Fibroblast of pulmonary artery (primary cell): ENCODE data around the gene MIS18BP1.
"Not testable (repeated sequence)": the region's sequence is repeated elsewhere in the genome, so short reads cannot be mapped to it uniquely, and the experiment has no call there.

Experiments
- DNase-seq: peaks from one replicate; pipeline ENCODE4 v3.0.0-alpha.2; 2010; ENCODE audit warnings: low read depth
- H3K4me3 ChIP-seq: replicated peaks from 2 replicates; pipeline ENCODE4 v1.5.1; 2011; ENCODE audit warnings: low read depth, mild to moderate bottlenecking, control low read depth, low read length, moderate library complexity
- TF ChIP-seq, protein P1 (sequence below): IDR thresholded peaks from 2 replicates; pipeline ENCODE4 v1.5.1; 2011; ENCODE audit warnings: mild to moderate bottlenecking, control low read depth, low read length, inconsistent platforms; ENCODE audit errors: missing control alignments

Gene MIS18BP1

DNA sequence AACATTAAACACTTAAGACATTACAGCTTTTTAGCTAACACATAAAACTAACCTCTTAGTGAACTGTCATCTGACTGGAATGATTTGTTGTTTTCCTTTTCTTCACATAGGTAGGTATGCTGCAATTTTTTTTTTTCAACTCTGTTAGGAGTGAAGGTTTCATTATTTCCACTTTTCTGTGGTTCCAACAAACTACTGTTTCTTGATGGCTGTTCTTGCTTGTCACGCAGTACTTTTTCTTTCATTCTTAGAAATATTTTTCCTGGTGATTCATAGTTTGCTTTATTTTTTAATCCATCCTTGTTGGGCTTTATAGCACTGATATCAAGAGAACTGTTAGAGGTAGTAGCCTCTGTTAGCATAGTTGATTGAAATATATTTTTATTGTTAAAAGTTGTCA lies 6.3 kb downstream of the MIS18BP1 start:
- no peak for DNase-seq
- no peak overlapping the region for H3K4me3 ChIP-seq
- TF ChIP-seq, protein P1, sequence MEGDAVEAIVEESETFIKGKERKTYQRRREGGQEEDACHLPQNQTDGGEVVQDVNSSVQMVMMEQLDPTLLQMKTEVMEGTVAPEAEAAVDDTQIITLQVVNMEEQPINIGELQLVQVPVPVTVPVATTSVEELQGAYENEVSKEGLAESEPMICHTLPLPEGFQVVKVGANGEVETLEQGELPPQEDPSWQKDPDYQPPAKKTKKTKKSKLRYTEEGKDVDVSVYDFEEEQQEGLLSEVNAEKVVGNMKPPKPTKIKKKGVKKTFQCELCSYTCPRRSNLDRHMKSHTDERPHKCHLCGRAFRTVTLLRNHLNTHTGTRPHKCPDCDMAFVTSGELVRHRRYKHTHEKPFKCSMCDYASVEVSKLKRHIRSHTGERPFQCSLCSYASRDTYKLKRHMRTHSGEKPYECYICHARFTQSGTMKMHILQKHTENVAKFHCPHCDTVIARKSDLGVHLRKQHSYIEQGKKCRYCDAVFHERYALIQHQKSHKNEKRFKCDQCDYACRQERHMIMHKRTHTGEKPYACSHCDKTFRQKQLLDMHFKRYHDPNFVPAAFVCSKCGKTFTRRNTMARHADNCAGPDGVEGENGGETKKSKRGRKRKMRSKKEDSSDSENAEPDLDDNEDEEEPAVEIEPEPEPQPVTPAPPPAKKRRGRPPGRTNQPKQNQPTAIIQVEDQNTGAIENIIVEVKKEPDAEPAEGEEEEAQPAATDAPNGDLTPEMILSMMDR = no peak

DNA sequence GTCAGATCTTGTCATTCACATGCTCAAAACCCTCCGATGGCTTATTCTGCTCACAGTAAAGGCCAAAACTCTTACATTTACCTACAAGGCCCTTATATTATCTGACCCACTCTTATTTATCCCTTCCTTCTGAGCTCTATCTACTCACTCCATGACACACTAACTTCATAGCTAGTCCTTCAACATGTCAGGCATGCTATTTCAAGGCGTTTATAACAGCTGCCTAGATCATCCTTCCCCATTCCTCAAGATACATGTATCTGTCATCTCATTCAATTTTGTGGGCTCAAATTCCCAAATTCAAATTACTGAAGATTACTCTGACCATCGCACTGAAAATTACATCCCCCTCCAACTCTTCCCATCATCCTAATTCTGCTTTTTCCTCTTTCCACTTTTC lies 6.9 kb downstream of the MIS18BP1 start:
- TF ChIP-seq, protein P1 = no peak
- DNase-seq = no peak
- H3K4me3 ChIP-seq = no peak overlapping the region

DNA sequence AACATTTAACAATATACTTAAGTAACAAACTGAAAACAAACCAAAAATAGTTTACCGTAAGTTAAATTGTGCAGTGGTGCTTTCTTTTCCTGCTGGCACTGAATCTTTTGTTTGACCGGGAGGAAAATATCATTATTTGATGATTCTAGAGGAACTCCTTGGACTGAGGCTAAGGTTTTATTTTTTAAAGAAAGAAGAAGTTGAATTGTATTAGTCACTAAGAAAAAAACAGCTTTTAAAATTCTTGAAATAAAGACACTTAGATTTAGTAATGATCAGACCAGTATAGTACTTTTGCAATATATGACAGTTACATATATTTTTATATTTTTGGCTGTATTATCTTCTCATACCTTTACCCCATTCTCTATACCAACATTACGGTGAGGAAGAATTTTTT lies 10.3 kb downstream of the MIS18BP1 start:
- TF ChIP-seq, protein P1 = no peak
- DNase-seq = no peak
- no peak overlapping the region for H3K4me3 ChIP-seq

DNA sequence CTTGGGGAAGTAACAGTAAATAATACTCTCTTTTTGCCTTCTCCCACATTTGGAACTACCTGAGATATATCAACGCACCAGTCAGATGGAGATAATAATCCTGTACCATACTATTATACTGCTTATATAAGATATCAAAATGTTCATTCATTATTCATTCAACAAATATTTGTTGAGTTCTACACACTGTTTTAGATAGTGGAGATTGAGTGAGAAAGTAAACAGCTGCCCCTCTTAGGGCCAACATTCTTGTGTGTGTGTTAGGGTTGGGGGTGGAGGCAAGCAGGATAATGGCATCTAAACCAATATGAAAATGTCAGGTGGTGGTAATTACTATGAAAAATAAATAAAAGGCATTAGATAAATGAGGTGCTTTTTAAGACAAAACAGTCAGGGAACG lies 14.0 kb downstream of the MIS18BP1 start:
- H3K4me3 ChIP-seq = no peak overlapping the region
- TF ChIP-seq, protein P1 = no peak
- DNase-seq = no peak

DNA sequence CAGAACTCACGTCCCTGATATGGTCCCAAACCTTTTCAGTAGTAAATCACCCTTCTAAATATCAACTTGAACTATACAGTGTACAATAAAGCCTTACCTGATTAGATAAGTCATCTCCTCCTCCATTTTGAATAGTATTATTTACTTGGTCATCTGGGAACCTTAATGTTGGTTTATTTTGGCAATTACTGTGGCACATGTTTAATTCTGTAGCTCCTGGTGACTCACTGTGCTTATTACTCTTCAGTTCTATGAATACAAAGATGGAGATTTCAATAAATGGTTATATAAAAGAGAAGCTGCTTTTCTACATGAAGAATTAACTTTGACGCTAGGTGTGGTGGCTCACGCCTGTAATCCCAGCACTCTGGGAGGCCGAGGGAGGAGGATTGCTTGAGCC lies 25.4 kb downstream of the MIS18BP1 start:
- TF ChIP-seq, protein P1 = no peak
- no peak overlapping the region for H3K4me3 ChIP-seq
- no peak for DNase-seq

DNA sequence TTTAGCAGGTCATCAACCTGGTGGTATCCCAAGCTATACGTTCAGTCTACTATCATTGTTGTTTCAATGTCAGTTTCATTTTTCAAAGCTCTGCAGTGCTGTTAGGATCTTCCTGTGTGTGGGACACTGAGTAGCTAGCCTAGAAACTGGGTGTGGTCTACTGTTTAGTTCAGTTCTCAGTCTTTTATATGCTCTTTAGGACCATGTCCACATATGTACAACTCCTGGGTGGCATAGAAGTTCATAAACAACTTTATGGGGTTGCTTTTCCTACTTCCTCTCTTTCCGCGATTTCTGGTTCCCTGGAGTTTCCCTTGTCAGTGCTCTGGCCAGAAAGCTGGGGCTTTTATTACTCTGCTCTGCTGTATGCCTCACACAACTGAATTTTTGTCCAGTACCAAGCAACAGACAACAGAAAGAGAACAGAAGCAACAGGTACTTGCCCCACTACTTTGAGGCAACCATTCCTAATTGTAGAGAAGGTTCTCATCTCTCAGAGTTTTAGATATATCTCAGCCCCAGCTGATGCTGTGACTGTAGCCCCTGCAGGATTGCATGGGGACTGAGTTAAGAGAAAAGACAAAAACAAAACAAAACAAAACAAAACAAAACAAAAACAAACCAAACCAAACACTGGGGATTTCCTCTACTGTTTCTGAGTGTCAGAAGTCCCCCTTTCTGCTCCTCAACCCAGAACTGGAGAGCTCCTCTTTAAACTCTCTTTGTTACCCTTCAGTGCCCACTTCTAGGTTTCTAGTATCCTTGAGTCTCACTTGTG lies 30.3 kb downstream of the MIS18BP1 start:
- no peak overlapping the region for H3K4me3 ChIP-seq
- no peak for DNase-seq
- TF ChIP-seq, protein P1 = no peak

DNA sequence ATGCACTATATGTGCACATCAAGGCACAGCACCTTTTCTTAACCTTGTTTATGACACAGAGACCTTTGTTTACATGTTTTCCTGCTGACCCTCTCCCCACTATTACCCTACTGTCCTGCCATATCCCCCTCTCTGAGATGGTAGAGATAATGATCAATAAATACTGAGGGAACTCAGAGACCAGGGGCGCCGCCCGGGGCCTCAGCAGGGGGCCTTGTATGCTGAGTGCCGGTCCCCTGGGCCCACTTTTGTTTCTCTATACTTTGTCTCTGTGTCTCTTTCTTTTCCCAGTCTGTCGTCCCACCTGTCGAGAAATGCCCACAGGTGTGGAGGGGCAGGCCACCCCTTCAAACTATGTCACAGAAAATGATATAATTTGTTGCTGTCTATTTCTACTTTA lies 38.7 kb downstream of the MIS18BP1 start:
- not testable (repeated sequence) for H3K4me3 ChIP-seq, DNase-seq

DNA sequence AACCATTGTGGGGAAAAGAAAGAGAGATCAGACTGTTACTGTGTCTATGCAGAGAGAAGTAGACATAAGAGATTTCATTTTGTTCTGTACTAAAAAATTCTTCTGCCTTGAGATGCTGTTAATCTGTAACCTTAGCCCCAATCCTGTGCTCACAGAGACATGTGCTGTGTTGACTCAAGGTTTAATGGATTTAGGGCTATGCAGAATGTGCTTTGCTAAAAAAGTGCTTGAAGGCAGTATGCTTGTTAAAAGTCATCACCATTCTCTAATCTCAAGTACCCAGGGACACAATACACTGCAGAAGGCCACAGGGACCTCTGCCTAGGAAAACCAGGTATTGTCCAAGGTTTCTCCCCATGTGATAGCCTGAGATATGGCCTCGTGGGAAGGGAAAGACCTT lies 39.3 kb downstream of the MIS18BP1 start:
- H3K4me3 ChIP-seq, DNase-seq: not testable (repeated sequence)
